Smooth muscle cell (in vitro differentiated cells): ENCODE data around the gene RPS6KA2. TPM values are rescaled to one million over a fixed set of nuclear protein-coding genes. Genes with fewer than 3 reads are reported as not detected.
"Not testable (repeated sequence)": the region's sequence is repeated elsewhere in the genome, so short reads cannot be mapped to it uniquely, and the experiment has no call there.

Source experiments
- DNase-seq: peaks from one replicate; lab custom pipeline; 2025; ENCODE audit not compliant: unreplicated experiment; lab: John Stamatoyannopoulos, UW
- H2AFZ ChIP-seq: fragments of 200-600 bp; sonication (generic); 2 replicates; pipeline ENCODE4 v1.6.0; 2016; ENCODE audit warnings: antibody characterized with exemption, low read depth, mild to moderate bottlenecking
- H3F3A ChIP-seq: fragments of 200-600 bp; sonication (generic); 2 replicates; pipeline ENCODE4 v1.6.0; 2017; ENCODE audit warnings: antibody characterized with exemption, low read depth
- H3K27ac ChIP-seq: fragments of 200-600 bp; sonication (generic); 2 replicates; pipeline ENCODE4 v1.5.1; 2016; ENCODE audit warnings: low read depth, mild to moderate bottlenecking
- H3K27me3 ChIP-seq: fragments of 200-600 bp; sonication (generic); 2 replicates; pipeline ENCODE4 v1.6.1; 2016; ENCODE audit warnings: low read depth, mild to moderate bottlenecking
- H3K36me3 ChIP-seq: fragments of 200-600 bp; sonication (generic); 2 replicates; pipeline ENCODE4 v1.5.1; 2016; ENCODE audit warnings: low read depth
- H3K4me1 ChIP-seq: fragments of 200-600 bp; sonication (generic); 2 replicates; pipeline ENCODE4 v1.5.1; 2016; ENCODE audit warnings: low read depth
- H3K4me2 ChIP-seq: fragments of 200-600 bp; sonication (generic); 2 replicates; pipeline ENCODE4 v1.6.0; 2016; ENCODE audit warnings: mild to moderate bottlenecking
- H3K4me3 ChIP-seq: fragments of 200-600 bp; sonication (generic); 2 replicates; pipeline ENCODE4 v1.5.1; 2016; ENCODE audit warnings: mild to moderate bottlenecking
- H3K79me2 ChIP-seq: fragments of 200-600 bp; sonication (generic); 2 replicates; pipeline ENCODE4 v1.6.0; 2016; ENCODE audit warnings: low read depth, mild to moderate bottlenecking
- H3K9ac ChIP-seq: fragments of 200-600 bp; sonication (generic); 2 replicates; pipeline ENCODE4 v1.6.0; 2016; ENCODE audit warnings: low read depth
- H3K9me3 ChIP-seq: fragments of 200-600 bp; sonication (generic); replicated peaks from 2 replicates; pipeline ENCODE4 v1.5.1; 2016; ENCODE audit warnings: low read depth
- H4K20me1 ChIP-seq: fragments of 200-600 bp; sonication (generic); 2 replicates; pipeline ENCODE4 v1.6.0; 2016; ENCODE audit warnings: low read depth
- WGBS: methylation state at CpG from one replicate; pipeline ENCODE4 v1.1.7; 2016; ENCODE audit warnings: low lambda C conversion rate; 5-methylcytosine and 5-hydroxymethylcytosine counted together
- polyA plus RNA-seq: library from polyadenylated mRNA; unstranded; fragments of >200 nt; fragmentation: Nextera tagmentation; extraction: Ambion mirVana; gene quantifications from 2 replicates; pipeline ENCODE4 v1.2.1, GENCODE V29; 2016
- total RNA-seq: library from RNA; depleted of rRNA; stranded (reverse); fragments of >200 nt; gene quantifications from 2 replicates; pipeline ENCODE4 v1.2.3, GENCODE V29; 2014
- TF ChIP-seq, protein P1 (sequence below): fragments of 200-600 bp; sonication (generic); IDR thresholded peaks from 2 replicates; pipeline ENCODE4 v1.5.1; 2017; ENCODE audit warnings: borderline replicate concordance, mild to moderate bottlenecking, antibody characterized with exemption; ENCODE audit not compliant: insufficient read depth, poor library complexity, severe bottlenecking

The RPS6KA2 gene
- total and polyA plus RNA-seq, 2 experiments from 2014 or later, result 7.8 to 10.4 TPM

GRCh38 chr6:166366921-166367320 is 260.1 kb downstream of the RPS6KA2 start:
- TF ChIP-seq, protein P1, sequence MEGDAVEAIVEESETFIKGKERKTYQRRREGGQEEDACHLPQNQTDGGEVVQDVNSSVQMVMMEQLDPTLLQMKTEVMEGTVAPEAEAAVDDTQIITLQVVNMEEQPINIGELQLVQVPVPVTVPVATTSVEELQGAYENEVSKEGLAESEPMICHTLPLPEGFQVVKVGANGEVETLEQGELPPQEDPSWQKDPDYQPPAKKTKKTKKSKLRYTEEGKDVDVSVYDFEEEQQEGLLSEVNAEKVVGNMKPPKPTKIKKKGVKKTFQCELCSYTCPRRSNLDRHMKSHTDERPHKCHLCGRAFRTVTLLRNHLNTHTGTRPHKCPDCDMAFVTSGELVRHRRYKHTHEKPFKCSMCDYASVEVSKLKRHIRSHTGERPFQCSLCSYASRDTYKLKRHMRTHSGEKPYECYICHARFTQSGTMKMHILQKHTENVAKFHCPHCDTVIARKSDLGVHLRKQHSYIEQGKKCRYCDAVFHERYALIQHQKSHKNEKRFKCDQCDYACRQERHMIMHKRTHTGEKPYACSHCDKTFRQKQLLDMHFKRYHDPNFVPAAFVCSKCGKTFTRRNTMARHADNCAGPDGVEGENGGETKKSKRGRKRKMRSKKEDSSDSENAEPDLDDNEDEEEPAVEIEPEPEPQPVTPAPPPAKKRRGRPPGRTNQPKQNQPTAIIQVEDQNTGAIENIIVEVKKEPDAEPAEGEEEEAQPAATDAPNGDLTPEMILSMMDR, result no peak
- no peaks in the 10 kb centered on the region for H3F3A ChIP-seq
- H3K4me3 ChIP-seq, result no peak overlapping the region
- WGBS, result 87% methylated on average over 3 of the region's 3 CpGs
- no peaks in the 10 kb centered on the region for H3K27me3 ChIP-seq
- H3K27ac ChIP-seq, result no peak overlapping the region
- H2AFZ ChIP-seq, result no peak overlapping the region
- H3K9me3 ChIP-seq, result no peaks in the 10 kb centered on the region
- no peak overlapping the region for H3K9ac ChIP-seq
- H3K36me3 ChIP-seq, result peaks cover 6% of the 10 kb centered on the region
- H4K20me1 ChIP-seq, result no peaks in the 10 kb centered on the region
- DNase-seq, result no peak
- peaks cover 17% of the 10 kb centered on the region for H3K4me1 ChIP-seq
- H3K4me2 ChIP-seq, result no peak overlapping the region
- no peaks in the 10 kb centered on the region for H3K79me2 ChIP-seq

DNA sequence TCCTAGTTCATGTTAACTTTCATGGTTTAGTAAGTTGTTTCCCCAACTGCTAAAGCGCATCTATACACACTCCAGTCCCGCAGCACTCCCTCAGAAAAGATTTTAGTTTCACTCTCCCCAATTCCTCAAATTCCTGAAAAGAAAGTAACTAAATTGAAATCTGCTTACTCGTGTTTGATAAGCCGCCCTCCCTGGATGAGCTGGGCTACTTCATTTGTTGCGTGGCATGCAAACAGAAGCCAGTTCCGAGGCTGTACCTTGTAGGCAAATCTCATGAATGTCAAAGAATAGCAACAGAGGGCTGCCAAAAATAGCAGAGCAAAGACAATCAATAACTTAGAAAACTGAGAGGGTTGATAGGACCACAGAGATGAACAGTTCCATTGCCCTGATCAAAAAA is 261.2 kb downstream of the RPS6KA2 start:
- Histone ChIP-seq H4K20me1 (no peaks in the 10 kb centered on the region), H3K27me3 (no peaks in the 10 kb centered on the region), H3K9me3 (no peaks in the 10 kb centered on the region), H3K4me3 (no peak overlapping the region), H3F3A (no peaks in the 10 kb centered on the region), H3K4me2 (no peak overlapping the region), H3K9ac (no peak overlapping the region), H3K36me3 (peaks cover 6% of the 10 kb centered on the region), H3K79me2 (no peaks in the 10 kb centered on the region), H2AFZ (no peak overlapping the region), H3K27ac (no peak overlapping the region), H3K4me1 (peaks cover 17% of the 10 kb centered on the region)
- no peak for DNase-seq
- TF ChIP-seq, protein P1, result no peak
- 75% methylated on average over 6 of the region's 6 CpGs for WGBS

DNA sequence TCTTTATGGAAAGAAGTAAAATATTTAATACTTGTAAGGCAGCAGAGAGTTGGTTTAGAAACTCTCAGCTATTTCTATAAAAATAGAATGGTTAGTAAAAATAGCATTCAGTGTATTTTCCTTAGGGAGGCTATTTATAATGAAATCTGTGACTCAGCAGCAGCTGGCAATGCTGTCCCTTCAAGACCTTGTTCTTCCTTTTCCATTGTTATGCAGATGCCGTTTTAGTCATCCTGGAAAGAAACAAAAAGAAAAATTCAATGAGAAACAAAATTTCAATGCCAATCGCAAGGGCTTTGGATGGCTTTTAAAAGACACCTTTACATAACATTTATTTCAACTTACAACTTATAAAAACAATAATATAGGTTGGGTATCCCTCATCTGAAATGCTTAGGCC is 261.8 kb downstream of the RPS6KA2 start:
- Histone ChIP-seq H3K27me3 (no peaks in the 10 kb centered on the region), H3K4me1 (peaks cover 17% of the 10 kb centered on the region), H3K4me2 (no peak overlapping the region), H3F3A (no peaks in the 10 kb centered on the region), H3K4me3 (no peak overlapping the region), H3K36me3 (peaks cover 6% of the 10 kb centered on the region), H2AFZ (no peak overlapping the region), H3K9ac (no peak overlapping the region), H3K79me2 (no peaks in the 10 kb centered on the region), H3K9me3 (no peaks in the 10 kb centered on the region), H3K27ac (no peak overlapping the region), H4K20me1 (no peaks in the 10 kb centered on the region)
- TF ChIP-seq, protein P1, result no peak
- 46% methylated on average over 2 of the region's 2 CpGs for WGBS
- DNase-seq, result no peak

DNA sequence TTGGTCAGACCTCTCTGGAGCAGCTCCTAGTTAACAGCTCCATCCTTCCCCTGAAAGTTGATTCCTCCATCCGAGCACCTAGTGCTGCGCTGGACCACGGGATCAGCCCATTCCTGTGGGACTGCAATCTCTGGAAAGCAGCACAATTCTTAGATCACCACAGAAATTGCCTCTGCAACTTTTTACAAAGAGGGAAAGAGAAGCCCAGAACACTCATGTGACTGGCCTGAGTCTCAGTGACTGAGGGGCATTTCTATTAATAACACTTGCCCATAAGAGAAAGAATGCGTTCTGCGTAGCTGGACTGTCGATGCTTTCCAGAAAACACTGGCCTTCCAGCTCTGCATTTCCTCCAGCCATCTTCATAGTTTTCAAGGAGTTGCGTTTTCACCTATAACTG is 262.6 kb downstream of the RPS6KA2 start:
- Histone ChIP-seq H3F3A (no peaks in the 10 kb centered on the region), H3K9ac (no peak overlapping the region), H3K9me3 (no peaks in the 10 kb centered on the region), H3K36me3 (peaks cover 6% of the 10 kb centered on the region), H2AFZ (no peak overlapping the region), H3K4me3 (no peak overlapping the region), H3K4me2 (no peak overlapping the region), H3K79me2 (no peaks in the 10 kb centered on the region), H3K27me3 (no peaks in the 10 kb centered on the region), H3K27ac (no peak overlapping the region), H3K4me1 (peaks cover 17% of the 10 kb centered on the region), H4K20me1 (no peaks in the 10 kb centered on the region)
- DNase-seq, result no peak
- 89% methylated on average over 7 of the region's 7 CpGs for WGBS
- TF ChIP-seq, protein P1, result no peak

DNA sequence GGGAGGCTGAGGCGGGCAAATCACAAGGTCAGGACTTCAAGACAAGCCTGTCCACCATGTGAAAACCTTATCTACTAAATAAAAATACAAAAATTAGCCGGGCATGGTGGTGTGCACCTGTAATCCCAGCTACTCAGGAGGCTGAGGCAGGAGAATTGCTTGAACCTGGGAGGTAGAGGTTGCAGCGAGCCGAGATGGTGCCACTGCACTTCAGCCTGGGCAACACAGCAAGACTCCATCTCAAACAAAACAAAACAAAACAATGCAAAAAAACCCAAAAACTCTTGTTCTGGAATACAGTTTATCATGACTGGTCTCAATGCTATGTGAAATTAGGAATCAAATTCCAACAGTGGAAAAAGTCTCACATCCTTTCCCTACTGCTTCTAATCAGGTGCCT is 264.6 kb downstream of the RPS6KA2 start:
- not testable (repeated sequence) for H3K27ac ChIP-seq, H3K36me3 ChIP-seq, H3K4me3 ChIP-seq, H3K9ac ChIP-seq, H4K20me1 ChIP-seq, DNase-seq, H3K4me2 ChIP-seq, H3K79me2 ChIP-seq, H3K27me3 ChIP-seq, H3F3A ChIP-seq, H3K9me3 ChIP-seq, H2AFZ ChIP-seq
- 100% methylated on average over 4 of the region's 4 CpGs for WGBS
- H3K4me1 ChIP-seq, result peaks cover 17% of the 10 kb centered on the region
